DOHH2 (cell line): ENCODE measurements around the gene FAM111B.

Source experiments
- H3F3A ChIP-seq: fragments of 200-600 bp; sonication (generic), shearing (Covaris generic); 2 replicates; pipeline ENCODE4 v1.6.0; 2016; ENCODE audit warnings: antibody characterized with exemption, mild to moderate bottlenecking; ENCODE audit not compliant: control insufficient read depth, insufficient read depth
- H3K27ac ChIP-seq: fragments of 200-600 bp; sonication (generic); 2 replicates; pipeline ENCODE4 v1.5.1; 2014; ENCODE audit warnings: low read depth, mild to moderate bottlenecking, low read length, moderate library complexity
- H3K27me3 ChIP-seq: fragments of 200-600 bp; sonication (generic); 2 replicates; pipeline ENCODE4 v1.6.1; 2014; ENCODE audit warnings: mild to moderate bottlenecking, low read length, mixed read lengths; ENCODE audit not compliant: control insufficient read depth
- H3K36me3 ChIP-seq: fragments of 200-600 bp; sonication (generic); 2 replicates; pipeline ENCODE4 v1.6.1; 2014; ENCODE audit warnings: mild to moderate bottlenecking, low read length, moderate library complexity, mixed read lengths; ENCODE audit not compliant: control insufficient read depth
- H3K4me1 ChIP-seq: fragments of 200-600 bp; sonication (generic); 2 replicates; pipeline ENCODE4 v1.6.1; 2014; ENCODE audit warnings: mild to moderate bottlenecking, low read length, mixed read lengths; ENCODE audit not compliant: control insufficient read depth
- H3K4me2 ChIP-seq: fragments of 200-600 bp; sonication (generic); 2 replicates; pipeline ENCODE4 v1.6.0; 2014; ENCODE audit warnings: mild to moderate bottlenecking, low read length, moderate library complexity
- H3K4me3 ChIP-seq: fragments of 200-600 bp; sonication (generic); 2 replicates; pipeline ENCODE4 v1.5.1; 2014; ENCODE audit warnings: mild to moderate bottlenecking, low read length, mixed read lengths
- H3K79me2 ChIP-seq: fragments of 200-600 bp; sonication (generic); 2 replicates; pipeline ENCODE4 v1.6.1; 2014; ENCODE audit warnings: mild to moderate bottlenecking, low read length, mixed read lengths; ENCODE audit not compliant: control insufficient read depth
- H3K9me2 ChIP-seq: fragments of 200-600 bp; sonication (generic); replicated peaks from 2 replicates; pipeline ENCODE4 v1.6.1; 2014; ENCODE audit warnings: mild to moderate bottlenecking, low read length, mixed read lengths; ENCODE audit not compliant: control insufficient read depth
- H3K9me3 ChIP-seq: fragments of 200-600 bp; sonication (generic); 2 replicates; pipeline ENCODE4 v1.6.1; 2014; ENCODE audit warnings: antibody characterized with exemption, low read length, mixed read lengths; ENCODE audit not compliant: control insufficient read depth, insufficient read depth
- H4K20me1 ChIP-seq: fragments of 200-600 bp; sonication (generic); 2 replicates; pipeline ENCODE4 v1.6.0; 2014; ENCODE audit warnings: low read depth, mild to moderate bottlenecking, antibody characterized with exemption, low read length, moderate library complexity; ENCODE audit not compliant: control insufficient read depth, insufficient read depth
- CTCF ChIP-seq: fragments of 200-600 bp; sonication (generic); IDR thresholded peaks from one replicate; pipeline ENCODE4 v1.5.1; 2014; ENCODE audit warnings: antibody characterized with exemption, mild to moderate bottlenecking, low read depth, low read length; ENCODE audit not compliant: poor library complexity, severe bottlenecking
- EZH2phosphoT487 ChIP-seq: fragments of 200-600 bp; sonication (generic); IDR thresholded peaks from 2 replicates; pipeline ENCODE4 v1.6.1; 2017; ENCODE audit warnings: borderline replicate concordance, mild to moderate bottlenecking, antibody characterized with exemption, low read length, moderate library complexity, mixed read lengths

FAM111B gene

GRCh38 chr11:59174664-59175033 lies 67.6 kb downstream of the FAM111B start:
- Histone ChIP-seq H4K20me1 (no peaks in the 10 kb centered on the region; the same call in 1 of the 2 replicates), H3K9me3 (peaks cover 12% of the 10 kb centered on the region; the same call in 1 of the 2 replicates), H3K4me1 (peaks cover 21% of the 10 kb centered on the region), H3K9me2 (no peaks in the 10 kb centered on the region), H3K79me2 (no peaks in the 10 kb centered on the region), H3K36me3 (no peaks in the 10 kb centered on the region), H3K27me3 (peaks cover 38% of the 10 kb centered on the region), H3K27ac (no peak overlapping the region), H3K4me2 (no peak overlapping the region), H3K4me3 (no peak overlapping the region), H3F3A (no peaks in the 10 kb centered on the region)
- TF ChIP-seq EZH2phosphoT487, result no peak
- no peak for TF ChIP-seq CTCF

GRCh38 chr11:59175091-59175501 lies 68.1 kb downstream of the FAM111B start:
- Histone ChIP-seq H3K36me3 (no peaks in the 10 kb centered on the region), H3K4me1 (peaks cover 21% of the 10 kb centered on the region), H3K79me2 (no peaks in the 10 kb centered on the region), H3K27me3 (peaks cover 38% of the 10 kb centered on the region), H4K20me1 (no peaks in the 10 kb centered on the region; the same call in 1 of the 2 replicates), H3K9me2 (no peaks in the 10 kb centered on the region), H3K4me3 (no peak overlapping the region), H3K27ac (no peak overlapping the region), H3K4me2 (no peak overlapping the region), H3F3A (no peaks in the 10 kb centered on the region), H3K9me3 (peaks cover 15% of the 10 kb centered on the region; the same call in 1 of the 2 replicates)
- no peak for TF ChIP-seq EZH2phosphoT487
- TF ChIP-seq CTCF, result no peak

- Histone ChIP-seq H3K27ac (no peak overlapping the region), H3K27me3 (peaks cover 34% of the 10 kb centered on the region), H3K79me2 (no peaks in the 10 kb centered on the region), H4K20me1 (no peaks in the 10 kb centered on the region; the same call in 1 of the 2 replicates), H3K4me2 (no peak overlapping the region), H3K4me1 (peaks cover 18% of the 10 kb centered on the region), H3F3A (no peaks in the 10 kb centered on the region), H3K4me3 (no peak overlapping the region), H3K9me3 (peaks cover 18% of the 10 kb centered on the region), H3K9me2 (no peaks in the 10 kb centered on the region), H3K36me3 (no peaks in the 10 kb centered on the region)
- no peak for TF ChIP-seq CTCF
- TF ChIP-seq EZH2phosphoT487, result no peak
Observed at GRCh38 chr11:59176330-59176729, 69.3 kb downstream of the FAM111B start.
